Keratinocyte (primary cell): ENCODE data around the gene TRPM3.

Experiments
- EZH2 ChIP-seq: IDR thresholded peaks from one replicate; pipeline ENCODE4 v1.6.1; 2012; ENCODE audit warnings: inconsistent platforms, mild to moderate bottlenecking, low read length, moderate library complexity
- TF ChIP-seq, protein P1 (sequence below), 3 experiments: IDR thresholded peaks in 1 of 3; conservative IDR thresholded peaks in 1 of 3; optimal IDR thresholded peaks in 1 of 3; 2 replicates in 2 of 3; 3 replicates in 1 of 3; pipeline versions ENCODE3 to v1.5.1; 2011; ENCODE audit warnings: low read length in 3 of 3, mild to moderate bottlenecking in 3 of 3, moderate library complexity in 2 of 3, control low read depth in 1 of 3, inconsistent platforms in 1 of 3; ENCODE audit not compliant: insufficient read depth in 2 of 3; ENCODE audit errors: extremely low read depth in 1 of 3

DNA sequence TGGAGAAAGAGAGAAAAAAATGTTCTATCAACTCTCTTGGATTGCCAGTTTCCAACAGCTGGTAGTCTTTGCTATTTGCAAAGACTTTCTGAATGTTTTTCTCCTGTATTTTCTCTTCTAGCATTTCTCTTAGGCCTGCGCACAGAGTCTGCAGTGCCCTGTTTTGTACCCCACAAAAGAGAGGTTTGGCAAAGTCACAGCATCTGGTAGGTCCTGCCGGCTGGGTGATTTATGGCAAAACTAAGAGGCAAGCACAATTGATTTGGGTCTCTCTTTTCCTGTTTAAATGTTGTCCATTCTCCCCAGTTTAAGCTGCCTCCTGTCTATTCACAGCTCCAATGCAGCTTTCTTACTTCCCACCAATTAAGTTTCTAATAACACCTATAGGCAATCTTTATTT is 193.9 kb downstream of the TRPM3 start:
- TF ChIP-seq, protein P1, sequence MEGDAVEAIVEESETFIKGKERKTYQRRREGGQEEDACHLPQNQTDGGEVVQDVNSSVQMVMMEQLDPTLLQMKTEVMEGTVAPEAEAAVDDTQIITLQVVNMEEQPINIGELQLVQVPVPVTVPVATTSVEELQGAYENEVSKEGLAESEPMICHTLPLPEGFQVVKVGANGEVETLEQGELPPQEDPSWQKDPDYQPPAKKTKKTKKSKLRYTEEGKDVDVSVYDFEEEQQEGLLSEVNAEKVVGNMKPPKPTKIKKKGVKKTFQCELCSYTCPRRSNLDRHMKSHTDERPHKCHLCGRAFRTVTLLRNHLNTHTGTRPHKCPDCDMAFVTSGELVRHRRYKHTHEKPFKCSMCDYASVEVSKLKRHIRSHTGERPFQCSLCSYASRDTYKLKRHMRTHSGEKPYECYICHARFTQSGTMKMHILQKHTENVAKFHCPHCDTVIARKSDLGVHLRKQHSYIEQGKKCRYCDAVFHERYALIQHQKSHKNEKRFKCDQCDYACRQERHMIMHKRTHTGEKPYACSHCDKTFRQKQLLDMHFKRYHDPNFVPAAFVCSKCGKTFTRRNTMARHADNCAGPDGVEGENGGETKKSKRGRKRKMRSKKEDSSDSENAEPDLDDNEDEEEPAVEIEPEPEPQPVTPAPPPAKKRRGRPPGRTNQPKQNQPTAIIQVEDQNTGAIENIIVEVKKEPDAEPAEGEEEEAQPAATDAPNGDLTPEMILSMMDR (optimal IDR thresholded peaks at IDR 0.05 in 1 of 3, IDR thresholded peaks at IDR 0.05 in 1 of 3, conservative IDR thresholded peaks at IDR 0.05 in 1 of 3; ENCODE audit: extremely low read depth in 1 of 3, insufficient read depth in 2 of 3, low read length in 3 of 3), result no peak
- no peak for TF ChIP-seq EZH2
